H9 (cell line): Measurements from ENCODE around the gene TH. TPM values are rescaled to one million over a fixed set of nuclear protein-coding genes. Genes with fewer than 3 reads are reported as not detected.

Experiments
- DNase-seq: peaks from one replicate; pipeline ENCODE4 v3.0.0-alpha.2; 2017
- H2AFZ ChIP-seq: one replicate; pipeline ENCODE4 v1.6.1; 2013; ENCODE audit warnings: mild to moderate bottlenecking, low read length, control low read depth, moderate library complexity
- H2AK5ac ChIP-seq: 2 replicates; pipeline ENCODE4 v1.6.1; 2013; ENCODE audit warnings: low read length, control low read depth, mixed read lengths; ENCODE audit not compliant: insufficient read length
- H2BK120ac ChIP-seq: one replicate; pipeline ENCODE4 v1.6.1; 2013; ENCODE audit warnings: low read depth, mild to moderate bottlenecking, low read length, control low read depth, inconsistent platforms; ENCODE audit not compliant: poor library complexity, severe bottlenecking
- H2BK12ac ChIP-seq: 2 replicates; pipeline ENCODE4 v1.6.1; 2013; ENCODE audit warnings: low read length, control low read depth, mixed read lengths, low read depth; ENCODE audit not compliant: insufficient read length
- H2BK15ac ChIP-seq: 2 replicates; pipeline ENCODE4 v1.6.1; 2013; ENCODE audit warnings: low read depth, low read length, control low read depth
- H2BK20ac ChIP-seq: one replicate; pipeline ENCODE4 v1.6.1; 2013; ENCODE audit warnings: low read depth, mild to moderate bottlenecking, low read length, control low read depth, inconsistent platforms; ENCODE audit not compliant: poor library complexity, severe bottlenecking
- H2BK5ac ChIP-seq: 2 replicates; pipeline ENCODE4 v1.6.1; 2013; ENCODE audit warnings: low read length, control low read depth, mixed read lengths; ENCODE audit not compliant: insufficient read length
- H3K14ac ChIP-seq: 2 replicates; pipeline ENCODE4 v1.6.1; 2013; ENCODE audit warnings: low read length, control low read depth; ENCODE audit not compliant: insufficient read depth
- H3K18ac ChIP-seq: 2 replicates; pipeline ENCODE4 v1.6.1; 2013; ENCODE audit warnings: low read depth, mild to moderate bottlenecking, mixed read lengths, low read length, control low read depth; ENCODE audit not compliant: insufficient read length
- H3K23ac ChIP-seq: 2 replicates; pipeline ENCODE4 v1.6.1; 2013; ENCODE audit warnings: low read length, control low read depth, mixed read lengths, low read depth; ENCODE audit not compliant: insufficient read length
- H3K23me2 ChIP-seq: 2 replicates; pipeline ENCODE4 v1.6.1; 2013; ENCODE audit warnings: low read depth, mild to moderate bottlenecking, mixed read lengths, low read length, control low read depth; ENCODE audit not compliant: insufficient read length, poor library complexity, severe bottlenecking
- H3K27ac ChIP-seq: 2 replicates; pipeline ENCODE4 v1.5.1; 2013; ENCODE audit warnings: low read length, control low read depth, mixed read lengths, low read depth; ENCODE audit not compliant: insufficient read length
- H3K27me3 ChIP-seq: 2 replicates; pipeline ENCODE4 v1.6.1; 2013; ENCODE audit warnings: low read length, control low read depth, inconsistent platforms; ENCODE audit not compliant: insufficient read depth
- H3K4ac ChIP-seq: 2 replicates; pipeline ENCODE4 v1.6.1; 2013; ENCODE audit warnings: low read depth, mild to moderate bottlenecking, control low read depth, inconsistent platforms, low read length, moderate library complexity
- H3K4me1 ChIP-seq: 2 replicates; pipeline ENCODE4 v1.6.1; 2013; ENCODE audit warnings: low read length, control low read depth, inconsistent platforms; ENCODE audit not compliant: insufficient read depth
- H3K4me2 ChIP-seq: 2 replicates; pipeline ENCODE4 v1.6.1; 2013; ENCODE audit warnings: low read length, control low read depth, mixed read lengths; ENCODE audit not compliant: insufficient read length, insufficient read depth
- H3K56ac ChIP-seq: 2 replicates; pipeline ENCODE4 v1.6.1; 2013; ENCODE audit warnings: low read depth, mild to moderate bottlenecking, mixed read lengths, low read length, control low read depth; ENCODE audit not compliant: insufficient read length
- H3K79me1 ChIP-seq: 2 replicates; pipeline ENCODE4 v1.6.1; 2013; ENCODE audit warnings: low read depth, mild to moderate bottlenecking, moderate library complexity, low read length, control low read depth, inconsistent platforms; ENCODE audit not compliant: insufficient read depth, poor library complexity, severe bottlenecking
- H3K79me2 ChIP-seq: 2 replicates; pipeline ENCODE4 v1.6.1; 2013; ENCODE audit warnings: low read length, control low read depth, inconsistent platforms; ENCODE audit not compliant: insufficient read depth
- H3K9ac ChIP-seq: 2 replicates; pipeline ENCODE4 v1.6.1; 2013; ENCODE audit warnings: low read length, control low read depth, mixed read lengths; ENCODE audit not compliant: insufficient read length; ENCODE audit errors: extremely low read depth
- H3K9me3 ChIP-seq: one replicate; pipeline ENCODE4 v1.6.1; 2013; ENCODE audit warnings: low read depth, low read length, inconsistent platforms; ENCODE audit not compliant: control insufficient read depth
- H3T11ph ChIP-seq: one replicate; pipeline ENCODE4 v1.6.1; 2013; ENCODE audit warnings: mild to moderate bottlenecking, low read length, control low read depth, inconsistent platforms
- H4K20me1 ChIP-seq: one replicate; pipeline ENCODE4 v1.6.1; 2013; ENCODE audit not compliant: control insufficient read depth, insufficient read length, insufficient read depth
- H4K5ac ChIP-seq: 2 replicates; pipeline ENCODE4 v1.6.1; 2013; ENCODE audit warnings: low read depth, mild to moderate bottlenecking, mixed read lengths, low read length, control low read depth; ENCODE audit not compliant: insufficient read length
- H4K8ac ChIP-seq: replicated peaks from 2 replicates; pipeline ENCODE4 v1.6.1; 2013; ENCODE audit warnings: low read length, control low read depth, mixed read lengths, low read depth; ENCODE audit not compliant: insufficient read length
- H4K91ac ChIP-seq: 2 replicates; pipeline ENCODE4 v1.6.1; 2013; ENCODE audit warnings: low read depth, mild to moderate bottlenecking, moderate library complexity, mixed read lengths, low read length, control low read depth; ENCODE audit not compliant: insufficient read length
- H3K27ac Mint-ChIP-seq, 3 experiments: 2 replicates in 2 of 3; 3 replicates in 1 of 3; pipeline ENCODE4 v1.8.0; 2020 to 2021; ENCODE audit warnings: mixed read lengths in 3 of 3, mild to moderate bottlenecking in 1 of 3, moderate library complexity in 1 of 3
- H3K27me3 Mint-ChIP-seq: 2 replicates; pipeline ENCODE4 v1.8.0; 2021; ENCODE audit warnings: low read depth, mild to moderate bottlenecking, moderate library complexity, mixed read lengths
- H3K36me3 Mint-ChIP-seq, 3 experiments: 2 replicates in 2 of 3; 3 replicates in 1 of 3; pipeline ENCODE4 v1.8.0; 2020 to 2021; ENCODE audit warnings: low read depth in 3 of 3, mixed read lengths in 3 of 3; ENCODE audit not compliant: insufficient read depth in 1 of 3
- H3K4me1 Mint-ChIP-seq, 2 experiments: 2 replicates each; pipeline ENCODE4 v1.8.0; 2020; ENCODE audit warnings: mixed read lengths in 2 of 2
- H3K4me3 Mint-ChIP-seq, 2 experiments: 2 replicates in 1 of 2; 3 replicates in 1 of 2; pipeline ENCODE4 v1.8.0; 2020 to 2021; ENCODE audit warnings: mild to moderate bottlenecking in 2 of 2, mixed read lengths in 2 of 2, moderate library complexity in 1 of 2
- H3K9me3 Mint-ChIP-seq, 2 experiments: 2 replicates in 1 of 2; 3 replicates in 1 of 2; pipeline ENCODE4 v1.8.0; 2020; ENCODE audit warnings: mild to moderate bottlenecking in 2 of 2, mixed read lengths in 2 of 2, moderate library complexity in 1 of 2
- WGBS: extraction: QIAGEN DNeasy Blood & Tissue Kit; methylation state at CpG from one replicate; pipeline ENCODE4 v1.1.7; 2013; ENCODE audit warnings: missing lambda C conversion rate, low lambda C conversion rate, mixed read lengths; ENCODE audit not compliant: insufficient read length; ENCODE audit errors: extremely low coverage; 5-methylcytosine and 5-hydroxymethylcytosine counted together
- total RNA-seq: library from RNA; stranded (reverse); gene quantifications from 2 replicates; pipeline ENCODE4 v1.2.1, GENCODE V29; 2021
- TF ChIP-seq, protein P1 (sequence below): fragments of 200-600 bp; sonication (generic); conservative IDR thresholded peaks from 3 replicates; pipeline ENCODE4 v1.8.0; 2021; ENCODE audit warnings: antibody characterized with exemption, mild to moderate bottlenecking

The TH gene
- total RNA-seq, 1 experiment from 2014 or later: not detected

DNA sequence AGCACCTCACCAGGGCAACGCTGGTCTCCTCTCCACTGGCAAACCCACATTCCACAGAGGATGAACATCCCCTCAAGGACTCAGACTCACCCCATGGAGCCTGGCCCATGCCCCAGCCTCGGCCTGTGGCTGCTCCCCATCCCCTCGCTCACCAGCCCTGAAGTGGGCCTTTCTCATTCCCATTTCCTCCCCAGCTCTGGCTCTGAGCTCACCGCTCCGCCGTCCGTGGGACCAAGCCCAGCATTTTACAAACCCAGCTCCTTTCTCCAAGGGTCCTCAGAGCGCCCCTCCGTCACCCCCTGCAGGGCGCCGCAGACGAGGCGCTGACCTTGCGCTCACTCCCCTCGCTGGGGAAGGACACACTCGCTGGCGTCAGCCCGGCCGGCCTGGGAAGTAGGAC lies 25.6 kb downstream of the TH start:
- no CpG with 5 or more reads among the region's 19 CpGs for WGBS

More for the DNA sequence above, 25.6 kb downstream of the TH start:
- Histone ChIP-seq H3K79me2 (no peaks in the 10 kb centered on the region), H4K5ac (no peak overlapping the region), H2AK5ac (no peak overlapping the region), H3K4me2 (no peak overlapping the region), H2BK120ac (no peak overlapping the region), H3T11ph (no peak overlapping the region), H3K27me3 (peaks cover 72% of the 10 kb centered on the region), H2BK5ac (no peak overlapping the region), H3K4ac (no peak overlapping the region), H4K8ac (no peak overlapping the region), H2AFZ (no peak overlapping the region), H3K27ac (no peak overlapping the region), H3K9me3 (no peaks in the 10 kb centered on the region), H3K4me1 (no peaks in the 10 kb centered on the region), H2BK20ac (no peak overlapping the region), H4K20me1 (peaks cover 2% of the 10 kb centered on the region), H3K18ac (no peak overlapping the region), H3K79me1 (no peaks in the 10 kb centered on the region), H2BK15ac (no peak overlapping the region), H2BK12ac (no peak overlapping the region), H3K9ac (no peak overlapping the region), H3K56ac (no peak overlapping the region), H3K23me2 (no peaks in the 10 kb centered on the region), H4K91ac (no peak overlapping the region), H3K14ac (no peak overlapping the region), H3K23ac (no peak overlapping the region)
- no peaks in the 10 kb centered on the region; a peak in 1 of 7 replicates for H3K36me3 Mint-ChIP-seq
- no peak for DNase-seq
- H3K4me3 Mint-ChIP-seq: peak overlapping the region in 1 of 2 experiments; percentile 21; a peak in 2 of 5 replicates
- TF ChIP-seq, protein P1, sequence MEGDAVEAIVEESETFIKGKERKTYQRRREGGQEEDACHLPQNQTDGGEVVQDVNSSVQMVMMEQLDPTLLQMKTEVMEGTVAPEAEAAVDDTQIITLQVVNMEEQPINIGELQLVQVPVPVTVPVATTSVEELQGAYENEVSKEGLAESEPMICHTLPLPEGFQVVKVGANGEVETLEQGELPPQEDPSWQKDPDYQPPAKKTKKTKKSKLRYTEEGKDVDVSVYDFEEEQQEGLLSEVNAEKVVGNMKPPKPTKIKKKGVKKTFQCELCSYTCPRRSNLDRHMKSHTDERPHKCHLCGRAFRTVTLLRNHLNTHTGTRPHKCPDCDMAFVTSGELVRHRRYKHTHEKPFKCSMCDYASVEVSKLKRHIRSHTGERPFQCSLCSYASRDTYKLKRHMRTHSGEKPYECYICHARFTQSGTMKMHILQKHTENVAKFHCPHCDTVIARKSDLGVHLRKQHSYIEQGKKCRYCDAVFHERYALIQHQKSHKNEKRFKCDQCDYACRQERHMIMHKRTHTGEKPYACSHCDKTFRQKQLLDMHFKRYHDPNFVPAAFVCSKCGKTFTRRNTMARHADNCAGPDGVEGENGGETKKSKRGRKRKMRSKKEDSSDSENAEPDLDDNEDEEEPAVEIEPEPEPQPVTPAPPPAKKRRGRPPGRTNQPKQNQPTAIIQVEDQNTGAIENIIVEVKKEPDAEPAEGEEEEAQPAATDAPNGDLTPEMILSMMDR: no peak
- H3K27me3 Mint-ChIP-seq: peaks cover 100% of the 10 kb centered on the region
- peaks cover 2 to 9% of the 10 kb centered on the region in 2 experiments; a peak in 3 of 5 replicates for H3K9me3 Mint-ChIP-seq
- H3K27ac Mint-ChIP-seq: no peak overlapping the region
- H3K4me1 Mint-ChIP-seq: peaks cover 20 to 43% of the 10 kb centered on the region in 2 experiments
